Sciatic nerve (tissue), 2 donors: Measurements from ENCODE around the gene SLC4A1. TPM values are rescaled to one million over a fixed set of nuclear protein-coding genes. Genes with fewer than 3 reads are reported as not detected.
"Not testable (repeated sequence)": the region's sequence is repeated elsewhere in the genome, so short reads cannot be mapped to it uniquely, and the experiment has no call there.

Source experiments
- ATAC-seq: fragments of 200-7000 bp; cut with Tn5 transposase; one replicate; pipeline ENCODE4 v1.9.1; 2020; ENCODE audit warnings: mild to moderate bottlenecking, moderate library complexity
- DNase-seq: peaks from one replicate; pipeline ENCODE4 v3.0.0-alpha.2; 2020; ENCODE audit warnings: low spot score
- intact Hi-C: fragments of 100-400 bp; cut with DNase I; formaldehyde crosslinking; loops from one replicate; pipeline ENCODE4 v1.14.2; 2022
- total RNA-seq: library from RNA; stranded (reverse); fragmentation: NEBNext Ultra II Directional; extraction: Animal tissue kit (Norgen Biotek cat#: 25700); gene quantifications from one replicate; pipeline ENCODE4 v1.2.1, GENCODE V29; 2021
- donor health status: DM: no; HTN: no; CAD: no.
- donor health status: DM: no; HTN: no; CAD: no.

SLC4A1 gene
- total RNA-seq, 1 donor from 2014 or later, result 47.6 TPM

GRCh38 chr17:44263345-44263902, 4.5 kb downstream of the SLC4A1 start:
- DNase-seq (no peak), ATAC-seq (no peak)
- intact Hi-C loops, result no loop called here

GRCh38 chr17:44262654-44263225, 5.2 kb downstream of the SLC4A1 start:
- intact Hi-C loops, result no loop called here
- no peak for ATAC-seq

GRCh38 chr17:44260296-44260695, 7.6 kb downstream of the SLC4A1 start:
- ATAC-seq (no peak), DNase-seq (no peak)
- intact Hi-C loops, result no loop called here

More at GRCh38 chr17:44262654-44263225, 5.2 kb downstream of the SLC4A1 start:
- no peak for DNase-seq

GRCh38 chr17:44258811-44259351, 9.1 kb downstream of the SLC4A1 start:
- DNase-seq (no peak), ATAC-seq (no peak)
- intact Hi-C loops, result no loop called here

- ATAC-seq (no peak), DNase-seq (no peak)
- intact Hi-C loops, result no loop called here
Measured at GRCh38 chr17:44257815-44258760, 9.8 kb downstream of the SLC4A1 start.

- DNase-seq (no peak), ATAC-seq (no peak)
- intact Hi-C loops, result no loop called here
Measured at GRCh38 chr17:44256671-44257070, 11.3 kb downstream of the SLC4A1 start.

GRCh38 chr17:44255915-44256314, 12.0 kb downstream of the SLC4A1 start:
- intact Hi-C loops, result no loop called here

GRCh38 chr17:44254361-44255095, 13.4 kb downstream of the SLC4A1 start:
- no peak for ATAC-seq
- intact Hi-C loops, result no loop called here
- DNase-seq, result no peak

More at GRCh38 chr17:44255915-44256314, 12.0 kb downstream of the SLC4A1 start:
- DNase-seq (no peak), ATAC-seq (no peak)

- ATAC-seq, result no peak
Measured at GRCh38 chr17:44253006-44253405, 14.9 kb downstream of the SLC4A1 start.

GRCh38 chr17:44251062-44251461, 16.9 kb downstream of the SLC4A1 start:
- ATAC-seq (no peak), DNase-seq (no peak)
- intact Hi-C loops, result no loop called here

More at GRCh38 chr17:44253006-44253405, 14.9 kb downstream of the SLC4A1 start:
- intact Hi-C loops, result no loop called here
- no peak for DNase-seq

GRCh38 chr17:44249501-44250246, 18.3 kb downstream of the SLC4A1 start:
- intact Hi-C loops, result no loop called here
- ATAC-seq, result no peak
- no peak for DNase-seq

- ATAC-seq (no peak), DNase-seq (no peak)
- intact Hi-C loops, result no loop called here
Measured at GRCh38 chr17:44247876-44248736, 19.8 kb downstream of the SLC4A1 start.

- intact Hi-C loops, result no loop called here
- peak; percentile 20 for ATAC-seq
- DNase-seq, result no peak
Measured at GRCh38 chr17:44247440-44247841, 20.5 kb downstream of the SLC4A1 start.

- intact Hi-C loops, result loop anchor here (5.0 kb wide), 1 partner anchor 826 kb away; no protein-coding TSS in a partner anchor
- no peak for DNase-seq
- ATAC-seq, result no peak
Measured at GRCh38 chr17:44241106-44241624, 26.8 kb downstream of the SLC4A1 start.

GRCh38 chr17:44237886-44238285, 30.0 kb downstream of the SLC4A1 start:
- ATAC-seq, intact Hi-C loops, DNase-seq: not testable (repeated sequence)

GRCh38 chr17:44236444-44236991, 31.4 kb downstream of the SLC4A1 start:
- no peak for DNase-seq
- intact Hi-C loops, result no loop called here
- no peak for ATAC-seq

GRCh38 chr17:44235583-44235936, 32.4 kb downstream of the SLC4A1 start:
- DNase-seq (no peak), ATAC-seq (no peak)
- intact Hi-C loops, result no loop called here
